GM18508 (cell line): ENCODE data around the gene PHEX.

Experiments
- ATAC-seq: cut with Tn5 transposase; IDR thresholded peaks from one replicate; pipeline ENCODE4 v1.9.1; 2021; ENCODE audit warnings: moderate number of reproducible peaks; ENCODE audit not compliant: insufficient read depth, unreplicated experiment

The PHEX gene

DNA sequence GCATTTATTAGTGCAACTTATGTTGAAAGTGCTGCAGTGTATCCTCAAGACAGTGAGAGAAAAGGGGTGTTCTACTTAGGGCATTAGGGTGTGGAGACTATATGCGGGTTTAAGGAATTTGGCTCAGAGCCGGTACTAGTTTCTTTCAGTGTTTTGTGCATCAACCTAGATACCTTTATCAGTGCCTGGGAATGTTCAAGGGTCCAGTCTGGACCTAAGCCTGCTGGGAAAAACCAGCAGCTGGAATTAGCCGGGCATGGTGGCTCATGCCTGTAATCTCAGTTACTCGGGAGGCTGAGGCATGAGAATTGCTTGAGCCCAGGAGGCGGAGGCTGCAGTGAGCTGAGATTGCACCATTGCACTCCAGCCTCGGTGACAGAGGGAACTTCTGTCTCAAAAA, 7.4 kb downstream of the PHEX start:
- ATAC-seq: no peak

GRCh38 chrX:22040184-22040583, 8.1 kb downstream of the PHEX start:
- no peak for ATAC-seq

DNA sequence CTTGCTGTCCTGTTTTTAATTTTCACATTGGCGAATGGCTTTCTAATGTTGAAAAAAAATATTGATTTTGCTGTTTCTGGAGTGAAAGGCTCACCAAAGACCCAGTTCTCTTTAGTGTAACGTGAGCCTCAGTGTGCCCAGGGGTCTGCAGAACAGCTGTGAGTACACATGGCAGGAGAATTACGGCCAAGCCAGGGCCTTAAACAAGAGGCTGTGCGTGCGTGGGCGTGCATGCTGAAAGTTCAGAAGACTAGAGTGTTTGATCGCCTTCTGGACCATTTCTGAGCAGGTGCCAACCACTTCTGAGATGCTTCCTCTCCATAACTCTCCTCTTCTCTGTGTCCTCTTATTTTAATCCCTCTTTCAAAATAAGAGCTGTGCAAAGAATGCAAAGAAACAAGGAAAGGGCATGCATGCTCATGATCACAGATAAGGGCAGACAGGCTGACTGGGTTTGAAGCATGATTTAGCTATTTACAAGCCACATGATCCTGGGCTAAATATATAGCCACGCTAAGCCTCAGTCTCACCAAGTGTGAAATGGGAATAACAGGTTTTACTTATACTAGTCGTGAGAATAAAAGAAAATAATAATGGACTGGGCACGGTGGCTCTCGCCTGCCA, 9.9 kb downstream of the PHEX start:
- no peak for ATAC-seq

- ATAC-seq: no peak
These were observed 11.7 kb downstream of the PHEX start for GRCh38 chrX:22043872-22044271.

DNA sequence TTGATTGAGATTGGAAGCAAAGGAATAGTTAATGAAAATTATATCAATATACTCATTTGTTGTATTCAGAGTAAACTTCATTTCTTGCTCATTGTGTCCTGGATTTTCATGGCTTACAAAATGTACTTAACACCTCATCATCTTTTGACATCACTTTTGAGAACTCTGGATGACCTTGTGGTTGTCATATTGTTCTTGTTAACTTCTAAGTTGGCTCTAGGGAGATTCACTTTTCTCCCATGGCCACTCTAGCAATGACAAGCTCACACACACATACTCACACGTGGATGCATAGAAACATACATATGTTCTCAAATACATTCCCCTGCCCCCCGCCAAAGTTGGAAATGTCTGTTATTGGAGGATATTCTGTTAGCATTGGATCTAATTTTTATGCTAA, 15.3 kb downstream of the PHEX start:
- no peak for ATAC-seq

- ATAC-seq: no peak
These were observed 21.4 kb downstream of the PHEX start for GRCh38 chrX:22053481-22053880.

- ATAC-seq: no peak
These were observed 24.1 kb downstream of the PHEX start for GRCh38 chrX:22056235-22056634.

- ATAC-seq: no peak
These were observed 25.5 kb downstream of the PHEX start for GRCh38 chrX:22057667-22058066.

DNA sequence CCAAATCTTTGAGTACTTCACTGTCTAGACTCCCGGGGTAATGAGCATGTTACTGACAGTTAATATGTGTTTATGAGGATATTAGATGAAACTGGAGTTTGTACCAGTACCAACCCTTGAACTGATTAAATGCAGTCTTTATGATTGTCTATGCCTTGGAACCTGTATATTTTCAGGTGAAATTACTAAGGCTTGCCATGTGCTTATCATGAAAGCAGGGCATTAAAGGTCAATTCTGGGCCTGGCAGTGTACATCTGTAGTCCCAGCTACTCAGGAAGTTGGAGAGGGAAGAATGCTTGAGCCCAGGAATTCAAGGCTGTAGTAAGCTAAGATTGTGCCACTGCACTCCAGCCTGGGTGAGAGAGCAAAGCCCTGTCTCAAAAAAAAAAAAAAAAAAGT, 27.6 kb downstream of the PHEX start:
- ATAC-seq: no peak

DNA sequence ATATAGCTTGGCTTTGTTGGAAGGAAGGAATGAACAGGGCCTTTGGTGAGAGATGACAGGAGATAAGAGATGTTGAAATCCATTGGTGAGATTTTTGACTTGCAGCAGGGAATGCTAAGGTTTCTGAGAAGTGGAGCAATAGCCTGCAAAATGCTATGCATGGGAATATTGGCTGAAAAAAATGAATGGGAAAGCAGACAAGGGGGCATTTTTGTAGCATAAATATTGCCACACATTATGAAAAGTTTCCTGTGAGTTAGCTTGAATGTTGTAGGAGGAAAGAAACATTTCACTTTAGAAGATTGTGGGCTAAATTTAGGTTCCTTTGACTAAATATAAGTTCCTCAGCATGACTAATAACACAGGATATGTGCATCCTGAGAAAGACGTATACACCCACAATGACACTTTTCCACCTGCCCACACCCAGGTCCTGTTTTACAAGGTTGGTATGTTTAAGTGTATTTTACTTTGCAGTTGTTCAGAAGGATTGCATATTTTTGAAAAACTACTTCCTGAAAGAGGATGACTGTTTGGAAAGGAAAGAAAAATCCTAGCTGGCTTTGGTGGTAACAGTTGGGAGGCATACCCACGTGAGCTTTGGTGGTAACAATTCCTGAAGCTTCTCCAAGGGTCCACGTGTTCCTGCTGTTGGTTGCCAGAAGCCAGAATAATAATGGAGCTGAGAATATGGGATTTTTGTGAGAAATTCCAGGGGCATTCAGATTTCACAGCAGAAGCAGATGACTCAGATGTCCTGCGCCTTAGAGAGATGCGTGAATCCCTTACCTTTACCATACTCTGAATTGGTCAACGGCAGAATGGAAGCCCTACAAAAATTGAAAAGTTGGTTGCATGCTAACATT, 28.5 kb downstream of the PHEX start:
- ATAC-seq: peak; percentile 38

DNA sequence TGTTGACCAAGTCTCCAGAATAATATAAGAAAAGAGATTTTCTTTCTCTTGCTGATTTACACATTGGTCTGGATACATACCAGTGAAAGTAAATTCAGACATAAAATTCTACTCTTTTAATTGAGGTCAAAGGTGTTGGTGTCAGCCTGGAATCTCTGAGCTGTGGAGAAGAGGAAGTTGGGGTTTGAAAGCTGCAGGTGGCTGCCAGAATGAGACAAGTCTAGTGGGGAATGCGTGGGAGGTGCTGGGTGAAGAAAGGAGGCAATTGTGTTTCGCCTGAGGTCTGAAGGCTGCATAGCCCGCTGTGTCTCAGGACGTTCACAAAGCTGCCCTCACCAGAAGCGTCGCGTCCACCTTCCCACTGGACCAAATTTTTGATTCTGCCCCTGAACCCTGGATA, 31.2 kb downstream of the PHEX start:
- peak; percentile 82 for ATAC-seq

- ATAC-seq: no peak
These were observed 37.5 kb downstream of the PHEX start for GRCh38 chrX:22069586-22069985.

- no peak for ATAC-seq
These were observed 41.8 kb downstream of the PHEX start for GRCh38 chrX:22073928-22074327.

- no peak for ATAC-seq
These were observed 46.0 kb downstream of the PHEX start for GRCh38 chrX:22078117-22078516.

DNA sequence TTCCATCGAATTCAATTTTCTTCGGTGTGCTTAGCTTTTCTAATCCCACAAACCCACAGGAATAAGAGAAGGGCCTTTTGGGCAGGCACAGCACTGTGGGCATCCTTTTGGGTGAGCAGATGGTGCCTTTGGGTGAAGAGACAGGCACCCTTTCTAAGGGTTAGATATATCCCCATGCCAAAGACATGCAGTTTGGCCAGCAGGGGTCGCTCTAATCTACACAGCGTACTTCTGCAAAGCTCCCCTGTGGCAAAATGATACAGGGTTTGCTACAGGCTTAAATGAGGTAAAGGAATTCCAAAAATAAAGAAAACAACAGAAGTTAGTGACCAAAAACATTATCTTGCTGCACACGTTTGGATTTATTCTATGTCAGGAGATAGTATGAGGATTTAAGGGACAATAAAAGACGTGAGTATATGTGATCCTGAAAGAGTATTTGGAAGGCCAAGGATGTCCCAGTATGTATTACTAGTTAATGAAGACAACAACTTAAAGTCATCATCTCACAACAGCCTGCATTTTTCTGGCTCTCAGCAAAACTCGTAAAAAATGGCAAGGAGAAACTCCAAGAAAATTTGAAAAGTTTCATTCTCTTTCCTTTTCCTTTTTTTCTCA, 49.5 kb downstream of the PHEX start:
- peak; percentile 81 for ATAC-seq

DNA sequence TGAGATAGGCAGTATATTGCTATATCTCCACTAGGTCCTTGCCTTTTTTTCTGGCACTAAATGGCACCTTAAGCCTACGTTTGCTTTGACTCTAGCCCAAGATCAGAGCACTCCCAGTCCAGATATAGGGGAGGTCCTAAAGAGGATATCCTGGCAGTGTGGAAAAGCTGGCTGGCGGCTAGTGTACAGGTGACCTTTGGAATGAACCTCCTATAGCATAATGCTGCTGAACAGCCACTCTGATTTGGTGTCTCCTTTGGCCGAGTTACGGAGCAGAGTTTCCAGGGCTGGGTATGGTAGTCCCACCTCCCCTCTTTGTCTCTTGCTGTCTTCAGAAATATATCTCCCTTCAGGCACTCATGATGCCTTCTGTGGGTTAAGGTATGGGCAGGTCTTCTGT, 53.9 kb downstream of the PHEX start:
- ATAC-seq: no peak

GRCh38 chrX:22087011-22087557, 55.0 kb downstream of the PHEX start:
- no peak for ATAC-seq

DNA sequence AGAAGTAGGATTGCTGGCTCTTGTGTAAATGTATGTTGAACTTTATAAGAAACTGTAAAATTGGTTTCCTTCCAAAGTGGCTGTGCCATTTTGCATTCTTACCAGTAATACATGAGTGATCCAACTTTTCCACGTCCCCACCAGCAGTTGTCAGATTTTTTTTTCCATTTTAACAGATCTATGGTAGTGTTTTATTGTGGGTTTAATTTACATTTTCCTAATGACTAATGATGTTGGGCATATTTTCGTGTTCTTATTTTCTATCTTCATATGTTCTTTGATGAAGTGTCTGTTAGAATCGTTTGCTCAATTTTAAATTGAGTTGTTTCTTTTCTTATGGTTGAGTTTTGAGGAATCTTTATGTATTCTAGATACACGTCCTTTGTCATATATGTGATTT, 56.2 kb downstream of the PHEX start:
- ATAC-seq: no peak

DNA sequence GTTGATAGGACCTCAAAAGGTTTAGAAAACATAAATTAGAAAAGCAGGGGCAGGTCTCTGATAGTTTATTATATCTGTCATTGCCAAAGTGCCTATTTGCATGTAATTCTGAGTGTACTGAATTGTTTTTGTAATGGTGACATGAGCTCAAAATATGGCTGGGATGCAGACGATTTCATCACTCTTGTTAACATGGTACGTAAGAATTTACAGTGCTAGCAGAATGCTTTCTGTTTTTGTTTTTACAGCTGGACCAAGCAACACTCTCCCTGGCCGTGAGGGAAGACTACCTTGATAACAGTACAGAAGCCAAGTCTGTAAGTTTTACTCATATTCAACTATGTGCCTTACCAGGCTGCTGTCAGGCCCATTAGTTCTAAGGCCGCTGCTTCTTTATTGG, 58.1 kb downstream of the PHEX start:
- no peak for ATAC-seq

DNA sequence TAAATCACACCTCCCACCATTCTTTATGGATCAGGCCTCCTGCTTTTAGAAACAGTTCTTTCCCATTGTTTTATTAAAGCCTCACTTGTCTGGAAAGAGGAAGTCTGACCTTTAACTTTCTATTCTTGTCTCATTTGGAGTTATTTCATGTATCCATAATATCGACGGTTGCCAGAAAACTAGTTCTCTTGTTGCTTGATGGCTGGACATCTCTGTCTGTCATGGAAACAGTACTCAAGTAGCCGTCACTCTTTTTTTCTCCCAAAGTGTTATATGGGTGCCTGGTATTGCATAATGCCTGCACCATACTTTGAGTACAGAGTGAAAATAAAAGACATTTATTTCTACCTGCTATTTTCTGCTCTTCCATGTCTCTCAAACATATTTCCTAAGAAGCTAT, 61.4 kb downstream of the PHEX start:
- ATAC-seq: no peak

- ATAC-seq: no peak
These were observed 63.2 kb downstream of the PHEX start for GRCh38 chrX:22095286-22095685.
